Osteocyte (in vitro differentiated cells): Measurements from ENCODE around the gene NOXO1. TPM values are rescaled to one million over a fixed set of nuclear protein-coding genes. Genes with fewer than 3 reads are reported as not detected.
"Not testable (repeated sequence)": the region's sequence is repeated elsewhere in the genome, so short reads cannot be mapped to it uniquely, and the experiment has no call there.

Source experiments
- DNase-seq: peaks from one replicate; pipeline ENCODE4 v3.0.0; 2021; ENCODE audit warnings: mixed read lengths; ENCODE audit not compliant: unreplicated experiment; ENCODE audit errors: extremely low spot score
- H3K27ac Mint-ChIP-seq: one replicate; pipeline ENCODE4 v1.8.0; 2021; ENCODE audit warnings: mild to moderate bottlenecking, mixed read lengths; ENCODE audit not compliant: unreplicated experiment
- H3K27me3 Mint-ChIP-seq: one replicate; pipeline ENCODE4 v1.8.0; 2021; ENCODE audit warnings: mixed read lengths; ENCODE audit not compliant: unreplicated experiment
- H3K36me3 Mint-ChIP-seq: one replicate; pipeline ENCODE4 v1.8.0; 2021; ENCODE audit warnings: mixed read lengths; ENCODE audit not compliant: unreplicated experiment
- H3K4me1 Mint-ChIP-seq: one replicate; pipeline ENCODE4 v1.8.0; 2021; ENCODE audit warnings: mixed read lengths; ENCODE audit not compliant: unreplicated experiment
- H3K4me3 Mint-ChIP-seq: one replicate; pipeline ENCODE4 v1.8.0; 2021; ENCODE audit warnings: mild to moderate bottlenecking, moderate library complexity, mixed read lengths; ENCODE audit not compliant: unreplicated experiment
- H3K9me3 Mint-ChIP-seq: one replicate; pipeline ENCODE4 v1.8.0; 2021; ENCODE audit warnings: mixed read lengths; ENCODE audit not compliant: unreplicated experiment
- total RNA-seq: library from RNA; stranded (reverse); gene quantifications from 2 replicates; pipeline ENCODE4 v1.2.1, GENCODE V29; 2021
- TF ChIP-seq, protein P1 (sequence below): fragments of 200-600 bp; sonication (generic); IDR thresholded peaks from 2 replicates; pipeline ENCODE4 v1.5.0; 2021; ENCODE audit warnings: antibody characterized with exemption, mild to moderate bottlenecking, moderate library complexity

Gene NOXO1
- total RNA-seq, 1 donor from 2014 or later: 0.54 TPM

- TF ChIP-seq, protein P1, sequence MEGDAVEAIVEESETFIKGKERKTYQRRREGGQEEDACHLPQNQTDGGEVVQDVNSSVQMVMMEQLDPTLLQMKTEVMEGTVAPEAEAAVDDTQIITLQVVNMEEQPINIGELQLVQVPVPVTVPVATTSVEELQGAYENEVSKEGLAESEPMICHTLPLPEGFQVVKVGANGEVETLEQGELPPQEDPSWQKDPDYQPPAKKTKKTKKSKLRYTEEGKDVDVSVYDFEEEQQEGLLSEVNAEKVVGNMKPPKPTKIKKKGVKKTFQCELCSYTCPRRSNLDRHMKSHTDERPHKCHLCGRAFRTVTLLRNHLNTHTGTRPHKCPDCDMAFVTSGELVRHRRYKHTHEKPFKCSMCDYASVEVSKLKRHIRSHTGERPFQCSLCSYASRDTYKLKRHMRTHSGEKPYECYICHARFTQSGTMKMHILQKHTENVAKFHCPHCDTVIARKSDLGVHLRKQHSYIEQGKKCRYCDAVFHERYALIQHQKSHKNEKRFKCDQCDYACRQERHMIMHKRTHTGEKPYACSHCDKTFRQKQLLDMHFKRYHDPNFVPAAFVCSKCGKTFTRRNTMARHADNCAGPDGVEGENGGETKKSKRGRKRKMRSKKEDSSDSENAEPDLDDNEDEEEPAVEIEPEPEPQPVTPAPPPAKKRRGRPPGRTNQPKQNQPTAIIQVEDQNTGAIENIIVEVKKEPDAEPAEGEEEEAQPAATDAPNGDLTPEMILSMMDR: no peak
- DNase-seq: no peak
- peaks cover 19% of the 10 kb centered on the region for H3K4me1 Mint-ChIP-seq
- no peaks in the 10 kb centered on the region for H3K9me3 Mint-ChIP-seq
- no peaks in the 10 kb centered on the region for H3K27me3 Mint-ChIP-seq
- H3K4me3 Mint-ChIP-seq: no peak overlapping the region
- H3K27ac Mint-ChIP-seq: no peak overlapping the region
- peaks cover 6% of the 10 kb centered on the region for H3K36me3 Mint-ChIP-seq
These were observed 40.8 kb downstream of the NOXO1 start for GRCh38 chr16:1940273-1941161.

DNA sequence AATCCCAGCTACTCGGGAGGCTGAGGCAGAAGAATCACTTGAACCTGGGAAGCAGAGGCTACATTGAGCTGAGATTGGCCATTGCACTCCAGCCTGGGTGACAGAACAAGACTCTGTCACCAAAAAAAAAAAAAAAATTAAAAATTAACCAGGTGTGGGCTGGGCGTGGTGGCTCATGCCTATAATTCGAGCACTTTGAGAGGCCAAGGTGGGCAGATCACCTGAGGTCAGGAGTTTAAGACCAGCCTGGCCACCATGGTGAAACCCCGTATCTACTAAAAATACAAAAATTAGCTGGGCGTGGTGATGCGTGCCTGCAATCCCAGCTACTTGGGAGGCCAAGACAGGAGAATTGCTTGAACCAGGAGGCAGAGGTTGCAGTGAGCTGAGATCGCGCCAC is 41.4 kb downstream of the NOXO1 start:
- not testable (repeated sequence) for H3K36me3 Mint-ChIP-seq, DNase-seq, H3K27me3 Mint-ChIP-seq, H3K27ac Mint-ChIP-seq, H3K9me3 Mint-ChIP-seq, H3K4me3 Mint-ChIP-seq
- peaks cover 19% of the 10 kb centered on the region for H3K4me1 Mint-ChIP-seq

DNA sequence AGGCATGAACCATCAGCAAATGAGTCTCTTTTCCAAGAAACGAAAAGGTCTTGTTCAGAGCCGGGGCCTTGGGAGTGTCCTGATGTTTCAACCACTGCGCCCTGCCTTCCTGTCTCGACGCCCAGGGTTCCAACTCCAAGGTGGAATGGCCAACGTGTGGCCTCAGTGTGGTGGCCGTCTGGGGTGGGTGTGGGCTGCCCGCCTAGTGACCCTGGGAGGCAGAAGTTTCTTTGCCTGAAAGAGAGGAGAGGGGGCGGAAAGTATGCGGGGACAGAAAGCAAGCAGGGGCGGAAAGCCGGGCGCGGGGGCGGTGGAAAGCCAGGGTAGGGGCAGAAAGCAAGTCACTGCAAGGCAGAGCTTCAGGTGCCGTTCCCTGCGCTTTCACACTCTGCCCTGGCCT is 42.4 kb downstream of the NOXO1 start:
- Mint-ChIP-seq H3K9me3 (no peaks in the 10 kb centered on the region), H3K4me3 (no peak overlapping the region), H3K27ac (no peak overlapping the region), H3K4me1 (peaks cover 19% of the 10 kb centered on the region), H3K36me3 (peaks cover 6% of the 10 kb centered on the region), H3K27me3 (no peaks in the 10 kb centered on the region)
- TF ChIP-seq, protein P1: no peak
- DNase-seq: no peak

- Mint-ChIP-seq H3K9me3 (no peaks in the 10 kb centered on the region), H3K27ac (no peak overlapping the region), H3K4me1 (peaks cover 15% of the 10 kb centered on the region), H3K4me3 (no peak overlapping the region), H3K36me3 (peaks cover 6% of the 10 kb centered on the region), H3K27me3 (no peaks in the 10 kb centered on the region)
- no peak for DNase-seq
- TF ChIP-seq, protein P1: no peak
These were observed 43.0 kb downstream of the NOXO1 start for GRCh38 chr16:1938316-1938715.

DNA sequence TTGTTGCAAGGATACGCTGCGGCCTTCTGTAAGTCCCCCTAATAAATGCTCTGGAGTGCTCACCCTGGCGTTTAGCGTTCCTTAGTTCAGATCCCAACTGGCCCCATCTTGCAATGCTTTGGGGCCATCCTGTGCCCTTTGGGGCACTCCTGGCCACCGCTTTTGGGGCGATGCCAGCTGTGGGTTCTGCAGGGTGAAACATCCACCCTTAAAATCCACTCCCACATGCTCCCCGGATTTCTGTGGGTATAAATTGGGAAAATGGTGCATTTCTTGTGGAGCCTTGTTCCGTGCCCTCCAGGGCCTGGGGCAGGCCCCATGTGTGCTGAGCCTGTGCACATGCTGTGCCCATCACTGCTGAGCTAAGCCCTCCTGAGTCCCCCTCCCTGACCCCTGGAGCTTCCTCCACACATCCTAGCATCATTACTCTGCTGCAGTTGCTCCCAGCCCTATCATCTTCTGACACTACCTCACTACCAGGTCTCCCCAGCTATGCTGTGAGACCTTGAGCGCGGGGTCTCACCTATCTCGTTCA is 44.3 kb downstream of the NOXO1 start:
- Mint-ChIP-seq H3K36me3 (peaks cover 6% of the 10 kb centered on the region), H3K27me3 (no peaks in the 10 kb centered on the region), H3K9me3 (no peaks in the 10 kb centered on the region), H3K4me1 (peaks cover 7% of the 10 kb centered on the region), H3K4me3 (no peak overlapping the region), H3K27ac (no peak overlapping the region)
- DNase-seq: no peak
- TF ChIP-seq, protein P1: no peak
